Panc1 (cell line): ENCODE data around the gene ASB17. TPM values are rescaled to one million over a fixed set of nuclear protein-coding genes. Genes with fewer than 3 reads are reported as not detected.

Experiments used
- ATAC-seq: fragments of 200-7000 bp; cut with Tn5 transposase; 2 replicates; pipeline ENCODE4 v1.9.1; 2020; ENCODE audit warnings: mild to moderate bottlenecking, moderate library complexity
- BruUV-seq: library from RNA; stranded (reverse); fragments of 400-500 nt; replicated peaks from 2 replicates; lab custom pipeline; 2021; lab: Mats Ljungman, UMichigan
- CTCF ChIA-PET: fragments of 300-600 bp; sonication (Branson Sonifier 250); formaldehyde crosslinking; loops from one replicate; lab custom pipeline; 2022; ENCODE audit warnings: antibody characterized with exemption; lab: Charles Lee
- POLR2A ChIA-PET: fragments of 300-600 bp; sonication (Branson Sonifier 250); formaldehyde crosslinking; loops from one replicate; lab custom pipeline; 2022; ENCODE audit warnings: antibody characterized with exemption; lab: Charles Lee
- DNase-seq: peaks from one replicate; pipeline ENCODE4 v3.0.0-alpha.2; 2010; ENCODE audit warnings: low read depth, low spot score
- H3K27ac ChIP-seq: 2 replicates; pipeline ENCODE4 v1.5.1; 2011; ENCODE audit warnings: mild to moderate bottlenecking, low read length, inconsistent platforms
- H3K27me3 ChIP-seq: fragments of 200-500 bp; sonication (Bioruptor generic); 2 replicates; pipeline ENCODE4 v1.6.0; 2014; ENCODE audit warnings: low read length, inconsistent platforms; ENCODE audit not compliant: control insufficient read depth, insufficient read depth
- H3K36me3 ChIP-seq: fragments of 200-500 bp; sonication (Bioruptor generic); 2 replicates; pipeline ENCODE4 v1.5.1; 2014; ENCODE audit warnings: inconsistent platforms, mild to moderate bottlenecking, low read length, moderate library complexity; ENCODE audit not compliant: control insufficient read depth, insufficient read depth
- H3K4me1 ChIP-seq: 2 replicates; pipeline ENCODE4 v1.5.1; 2011; ENCODE audit warnings: inconsistent platforms, mild to moderate bottlenecking, low read length, moderate library complexity; ENCODE audit not compliant: control insufficient read depth, insufficient read depth
- H3K4me3 ChIP-seq, 2 experiments: 2 replicates each; pipeline ENCODE4 v1.5.1; 2011 to 2012; ENCODE audit warnings: low read depth in 2 of 2, low read length in 2 of 2, mild to moderate bottlenecking in 2 of 2, inconsistent platforms in 1 of 2, moderate library complexity in 1 of 2
- H3K9me3 ChIP-seq: fragments of 200-500 bp; sonication (Bioruptor generic); 2 replicates; pipeline ENCODE4 v1.5.1; 2014; ENCODE audit warnings: low read depth, mild to moderate bottlenecking, inconsistent platforms, low read length, moderate library complexity; ENCODE audit not compliant: control insufficient read depth, insufficient read depth
- POLR2AphosphoS5 ChIP-seq: IDR thresholded peaks from 2 replicates; pipeline ENCODE4 v1.6.1; 2012; ENCODE audit warnings: mild to moderate bottlenecking, low read depth, low read length, moderate library complexity
- SIN3A ChIP-seq: IDR thresholded peaks from 2 replicates; pipeline ENCODE4 v1.6.1; 2012; ENCODE audit warnings: low read depth, mild to moderate bottlenecking, low read length, moderate library complexity, borderline replicate concordance; ENCODE audit not compliant: insufficient read depth
- TCF7L2 ChIP-seq: IDR thresholded peaks from 2 replicates; pipeline ENCODE4 v1.6.1; 2011; ENCODE audit warnings: mild to moderate bottlenecking, low read depth, low read length, inconsistent platforms
- in situ Hi-C: cut with HindIII; loops from 2 replicates; pipeline ENCODE4 v1.10.0; 2016; ENCODE audit warnings: low sequenced_read_pairs, low pct_unique_long_range_greater_than_20kb
- intact Hi-C: fragments of 100-400 bp; cut with micrococcal nuclease; formaldehyde crosslinking; loops from one replicate; pipeline ENCODE4 v1.10.0; 2022; ENCODE audit not compliant: unreplicated experiment
- total RNA-seq: library from RNA; stranded (reverse); gene quantifications from one replicate; pipeline ENCODE4 v1.2.1, GENCODE V29; 2021; ENCODE audit not compliant: unreplicated experiment
- TF ChIP-seq, protein P1 (sequence below): fragments of 450-650 bp; IDR thresholded peaks from 2 replicates; pipeline ENCODE4 v1.5.1; 2017; ENCODE audit warnings: mild to moderate bottlenecking
- TF ChIP-seq, protein P2 (sequence below), 2 experiments: IDR thresholded peaks; 2 replicates each; pipeline ENCODE4 v1.6.1; 2011 to 2012; ENCODE audit warnings: low read depth in 2 of 2, control low read depth in 1 of 2, low read length in 1 of 2, mild to moderate bottlenecking in 1 of 2, moderate library complexity in 1 of 2; ENCODE audit not compliant: insufficient read depth in 1 of 2

ASB17 gene
- total RNA-seq, 1 experiment from 2014 or later = not detected

DNA sequence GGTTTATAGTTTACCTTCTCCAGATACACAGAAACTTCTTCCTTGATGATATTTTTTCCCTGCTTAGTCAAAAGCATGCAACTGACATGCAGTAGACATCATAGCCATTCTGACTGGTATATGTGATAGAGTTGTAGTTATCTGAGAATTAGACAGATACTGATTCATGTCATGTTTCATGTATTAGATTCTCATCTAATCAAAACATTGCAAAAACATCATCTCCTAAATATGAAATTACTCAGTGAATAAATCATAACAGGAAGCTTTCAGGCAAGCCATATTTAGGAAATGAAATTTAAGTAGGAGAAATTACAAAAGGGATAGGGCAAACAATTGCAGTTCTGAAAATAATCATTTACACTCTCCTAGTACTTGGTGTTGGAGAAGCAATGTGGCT lies 38.4 kb upstream of the ASB17 start:
- CTCF ChIA-PET = no interaction called here
- Histone ChIP-seq H3K27ac (no peak overlapping the region), H3K9me3 (no peaks in the 10 kb centered on the region), H3K4me1 (no peaks in the 10 kb centered on the region), H3K36me3 (no peaks in the 10 kb centered on the region), H3K27me3 (no peaks in the 10 kb centered on the region), H3K4me3 (no peak overlapping the region)
- no TSS peak for BruUV-seq
- in situ Hi-C loops (no loop called here), intact Hi-C loops (no loop called here)
- POLR2A ChIA-PET = no interaction called here
- DNase-seq = no peak
- no peak for TF ChIP-seq TCF7L2
- TF ChIP-seq POLR2AphosphoS5 = no peak
- TF ChIP-seq, protein P1, sequence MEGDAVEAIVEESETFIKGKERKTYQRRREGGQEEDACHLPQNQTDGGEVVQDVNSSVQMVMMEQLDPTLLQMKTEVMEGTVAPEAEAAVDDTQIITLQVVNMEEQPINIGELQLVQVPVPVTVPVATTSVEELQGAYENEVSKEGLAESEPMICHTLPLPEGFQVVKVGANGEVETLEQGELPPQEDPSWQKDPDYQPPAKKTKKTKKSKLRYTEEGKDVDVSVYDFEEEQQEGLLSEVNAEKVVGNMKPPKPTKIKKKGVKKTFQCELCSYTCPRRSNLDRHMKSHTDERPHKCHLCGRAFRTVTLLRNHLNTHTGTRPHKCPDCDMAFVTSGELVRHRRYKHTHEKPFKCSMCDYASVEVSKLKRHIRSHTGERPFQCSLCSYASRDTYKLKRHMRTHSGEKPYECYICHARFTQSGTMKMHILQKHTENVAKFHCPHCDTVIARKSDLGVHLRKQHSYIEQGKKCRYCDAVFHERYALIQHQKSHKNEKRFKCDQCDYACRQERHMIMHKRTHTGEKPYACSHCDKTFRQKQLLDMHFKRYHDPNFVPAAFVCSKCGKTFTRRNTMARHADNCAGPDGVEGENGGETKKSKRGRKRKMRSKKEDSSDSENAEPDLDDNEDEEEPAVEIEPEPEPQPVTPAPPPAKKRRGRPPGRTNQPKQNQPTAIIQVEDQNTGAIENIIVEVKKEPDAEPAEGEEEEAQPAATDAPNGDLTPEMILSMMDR = no peak
- no peak for TF ChIP-seq SIN3A
- TF ChIP-seq, protein P2, sequence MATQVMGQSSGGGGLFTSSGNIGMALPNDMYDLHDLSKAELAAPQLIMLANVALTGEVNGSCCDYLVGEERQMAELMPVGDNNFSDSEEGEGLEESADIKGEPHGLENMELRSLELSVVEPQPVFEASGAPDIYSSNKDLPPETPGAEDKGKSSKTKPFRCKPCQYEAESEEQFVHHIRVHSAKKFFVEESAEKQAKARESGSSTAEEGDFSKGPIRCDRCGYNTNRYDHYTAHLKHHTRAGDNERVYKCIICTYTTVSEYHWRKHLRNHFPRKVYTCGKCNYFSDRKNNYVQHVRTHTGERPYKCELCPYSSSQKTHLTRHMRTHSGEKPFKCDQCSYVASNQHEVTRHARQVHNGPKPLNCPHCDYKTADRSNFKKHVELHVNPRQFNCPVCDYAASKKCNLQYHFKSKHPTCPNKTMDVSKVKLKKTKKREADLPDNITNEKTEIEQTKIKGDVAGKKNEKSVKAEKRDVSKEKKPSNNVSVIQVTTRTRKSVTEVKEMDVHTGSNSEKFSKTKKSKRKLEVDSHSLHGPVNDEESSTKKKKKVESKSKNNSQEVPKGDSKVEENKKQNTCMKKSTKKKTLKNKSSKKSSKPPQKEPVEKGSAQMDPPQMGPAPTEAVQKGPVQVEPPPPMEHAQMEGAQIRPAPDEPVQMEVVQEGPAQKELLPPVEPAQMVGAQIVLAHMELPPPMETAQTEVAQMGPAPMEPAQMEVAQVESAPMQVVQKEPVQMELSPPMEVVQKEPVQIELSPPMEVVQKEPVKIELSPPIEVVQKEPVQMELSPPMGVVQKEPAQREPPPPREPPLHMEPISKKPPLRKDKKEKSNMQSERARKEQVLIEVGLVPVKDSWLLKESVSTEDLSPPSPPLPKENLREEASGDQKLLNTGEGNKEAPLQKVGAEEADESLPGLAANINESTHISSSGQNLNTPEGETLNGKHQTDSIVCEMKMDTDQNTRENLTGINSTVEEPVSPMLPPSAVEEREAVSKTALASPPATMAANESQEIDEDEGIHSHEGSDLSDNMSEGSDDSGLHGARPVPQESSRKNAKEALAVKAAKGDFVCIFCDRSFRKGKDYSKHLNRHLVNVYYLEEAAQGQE (IDR thresholded peaks at IDR 0.05; ENCODE audit: insufficient read depth in 1 of 2, low read depth in 2 of 2, low read length in 1 of 2) = no peak
- ATAC-seq = no peak

DNA sequence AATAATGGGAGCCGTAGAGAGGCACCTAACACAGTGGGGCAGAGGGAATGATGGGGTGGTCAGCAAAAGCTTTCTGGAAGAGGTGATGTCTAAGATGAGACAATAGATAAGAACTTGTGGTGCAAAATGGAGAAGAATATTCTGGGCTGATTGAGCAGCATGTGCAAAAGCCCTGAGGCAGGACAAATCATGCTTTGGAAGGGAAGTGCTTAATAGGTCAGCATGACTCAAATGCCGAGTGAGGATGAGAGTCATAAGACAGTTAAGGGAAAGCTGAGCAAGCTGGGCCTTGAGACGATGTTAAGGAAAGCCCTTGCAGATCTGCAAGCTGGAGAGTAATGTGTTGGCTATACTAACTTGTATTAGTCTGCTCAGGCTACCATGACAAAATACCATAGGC lies 37.3 kb upstream of the ASB17 start:
- ATAC-seq (no peak), DNase-seq (no peak)
- TF ChIP-seq SIN3A = no peak
- TF ChIP-seq, protein P1 = no peak
- TF ChIP-seq TCF7L2 = no peak
- TF ChIP-seq, protein P2 (IDR thresholded peaks at IDR 0.05; ENCODE audit: insufficient read depth in 1 of 2, low read depth in 2 of 2, low read length in 1 of 2) = no peak
- in situ Hi-C loops (no loop called here), intact Hi-C loops (no loop called here)
- no peaks in the 10 kb centered on the region for H3K36me3 ChIP-seq
- no peaks in the 10 kb centered on the region for H3K27me3 ChIP-seq
- no TSS peak for BruUV-seq
- no peak overlapping the region for H3K27ac ChIP-seq
- ChIA-PET CTCF (no interaction called here), POLR2A (no interaction called here)
- no peaks in the 10 kb centered on the region for H3K4me1 ChIP-seq
- no peaks in the 10 kb centered on the region for H3K9me3 ChIP-seq
- H3K4me3 ChIP-seq = no peak overlapping the region
